HPDE6-E6E7 (cell line): ENCODE results near the gene C4orf51.
"Not testable (repeated sequence)": the region's sequence is repeated elsewhere in the genome, so short reads cannot be mapped to it uniquely, and the experiment has no call there.

Experiments
- DNase-seq: peaks from one replicate; pipeline ENCODE4 v3.0.0; 2011; ENCODE audit warnings: missing footprints; ENCODE audit errors: extremely low spot score

Gene C4orf51

GRCh38 chr4:145679991-145680455, at the start of gene C4orf51:
C4orf51 (plus strand) TSS chr4:145680146; CDS start chr4:145680204, 58 bp downstream.
- DNase-seq: peak; percentile 37

GRCh38 chr4:145635117-145635516, 44.8 kb upstream of the C4orf51 start:
- DNase-seq: no peak

GRCh38 chr4:145635630-145636029, 44.3 kb upstream of the C4orf51 start:
- DNase-seq: no peak

- DNase-seq: no peak
These were observed 40.7 kb upstream of the C4orf51 start for GRCh38 chr4:145639186-145639698.

- not testable (repeated sequence) for DNase-seq
These were observed 39.7 kb upstream of the C4orf51 start for GRCh38 chr4:145640236-145640635.

GRCh38 chr4:145643295-145643694, 36.7 kb upstream of the C4orf51 start:
- no peak for DNase-seq

GRCh38 chr4:145644699-145645098, 35.2 kb upstream of the C4orf51 start:
- DNase-seq: no peak

GRCh38 chr4:145656156-145656555, 23.8 kb upstream of the C4orf51 start:
- no peak for DNase-seq

- no peak for DNase-seq
These were observed 19.9 kb upstream of the C4orf51 start for GRCh38 chr4:145660064-145660463.

GRCh38 chr4:145663194-145663593, 16.8 kb upstream of the C4orf51 start:
- no peak for DNase-seq

GRCh38 chr4:145665773-145666172, 14.2 kb upstream of the C4orf51 start:
- no peak for DNase-seq

GRCh38 chr4:145670422-145670821, 9.5 kb upstream of the C4orf51 start:
- DNase-seq: no peak

- DNase-seq: peak; percentile 31
These were observed 426 bp upstream of the C4orf51 start for GRCh38 chr4:145679520-145679919.

GRCh38 chr4:145680902-145681301, 956 bp downstream of the C4orf51 start:
- DNase-seq: no peak

GRCh38 chr4:145681518-145681917, 1.6 kb downstream of the C4orf51 start:
- DNase-seq: no peak

GRCh38 chr4:145681956-145682355, 2.0 kb downstream of the C4orf51 start:
- no peak for DNase-seq

GRCh38 chr4:145686991-145687390, 7.0 kb downstream of the C4orf51 start:
- DNase-seq: no peak

GRCh38 chr4:145690610-145691009, 10.7 kb downstream of the C4orf51 start:
- no peak for DNase-seq

GRCh38 chr4:145691416-145691815, 11.5 kb downstream of the C4orf51 start:
- not testable (repeated sequence) for DNase-seq

- no peak for DNase-seq
These were observed 15.0 kb downstream of the C4orf51 start for GRCh38 chr4:145694929-145695328.

- DNase-seq: no peak
These were observed 17.4 kb downstream of the C4orf51 start for GRCh38 chr4:145697332-145697731.

GRCh38 chr4:145698507-145698906, 18.6 kb downstream of the C4orf51 start:
- no peak for DNase-seq

GRCh38 chr4:145703850-145704497, 24.0 kb downstream of the C4orf51 start:
- DNase-seq: no peak

- no peak for DNase-seq
These were observed 29.4 kb downstream of the C4orf51 start for GRCh38 chr4:145709336-145709735.
